ENCODE measurements around the gene AADACL3.

DNA sequence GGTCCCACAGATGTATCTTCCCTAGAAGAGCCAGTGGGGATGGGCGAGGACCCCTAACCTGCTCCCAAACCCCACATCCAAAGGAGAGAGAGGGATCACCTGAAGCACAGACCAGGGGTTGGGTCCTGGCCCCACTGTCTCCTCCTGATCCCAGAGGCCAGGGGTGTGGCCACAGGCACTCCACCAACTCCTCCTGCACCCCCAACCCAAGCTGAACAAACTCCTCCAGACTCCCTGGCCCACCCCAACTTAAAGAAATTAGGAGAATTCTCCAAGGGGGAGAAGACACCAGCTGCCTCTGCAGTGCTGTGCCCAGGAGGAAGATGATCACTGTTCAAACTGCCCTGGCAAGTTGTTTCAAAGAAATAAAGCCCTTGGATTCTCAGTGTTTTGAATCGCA lies 53.1 kb downstream of the AADACL3 start:
- no peak for TF ChIP-seq CTCF (IDR thresholded peaks at IDR 0.05)
- no peak for TF ChIP-seq POLR2A (IDR thresholded peaks at IDR 0.05)

Data from uterus (tissue), 2 donors.